GM12892 (cell line): ENCODE measurements around the gene TMEM151A.
A peak's percentile ranks its signal among the peaks of the same experiment; 100 is the strongest.

Experiments used
- DNase-seq: peaks from one replicate; pipeline ENCODE4 v3.0.0; 2011; ENCODE audit not compliant: insufficient read length
- FAIRE-seq: peaks from 2 replicates; lab custom pipeline; 2011; peaks lifted over from hg19 to GRCh38; lab: Jason Lieb, UNC
- POLR2A ChIP-seq: IDR thresholded peaks from 2 replicates; pipeline ENCODE4 v1.6.1; 2011; ENCODE audit warnings: low read depth, low read length, control low read depth
- POLR2AphosphoS5 ChIP-seq: IDR thresholded peaks from 2 replicates; pipeline ENCODE4 v1.6.1; 2011; ENCODE audit warnings: low read depth, low read length, control low read depth
- TAF1 ChIP-seq: IDR thresholded peaks from 2 replicates; pipeline ENCODE4 v1.6.1; 2011; ENCODE audit warnings: low read depth, mild to moderate bottlenecking, control low read depth, low read length, borderline replicate concordance

Gene TMEM151A

GRCh38 chr11:66280428-66280827 lies 11.3 kb upstream of the TMEM151A start:
- TF ChIP-seq TAF1 (no peak), POLR2A (no peak), POLR2AphosphoS5 (no peak)
- FAIRE-seq: no peak
- no peak for DNase-seq

- DNase-seq: no peak
- TF ChIP-seq POLR2A: no peak
- no peak for TF ChIP-seq TAF1
- TF ChIP-seq POLR2AphosphoS5: no peak
- no peak for FAIRE-seq
These were observed 10.7 kb upstream of the TMEM151A start for GRCh38 chr11:66281001-66281400.

- FAIRE-seq (no peak), DNase-seq (no peak)
- no peak for TF ChIP-seq TAF1
- no peak for TF ChIP-seq POLR2A
- TF ChIP-seq POLR2AphosphoS5: no peak; the same call in 1 of the 2 replicates
These were observed 9.8 kb upstream of the TMEM151A start for GRCh38 chr11:66281776-66282467.

DNA sequence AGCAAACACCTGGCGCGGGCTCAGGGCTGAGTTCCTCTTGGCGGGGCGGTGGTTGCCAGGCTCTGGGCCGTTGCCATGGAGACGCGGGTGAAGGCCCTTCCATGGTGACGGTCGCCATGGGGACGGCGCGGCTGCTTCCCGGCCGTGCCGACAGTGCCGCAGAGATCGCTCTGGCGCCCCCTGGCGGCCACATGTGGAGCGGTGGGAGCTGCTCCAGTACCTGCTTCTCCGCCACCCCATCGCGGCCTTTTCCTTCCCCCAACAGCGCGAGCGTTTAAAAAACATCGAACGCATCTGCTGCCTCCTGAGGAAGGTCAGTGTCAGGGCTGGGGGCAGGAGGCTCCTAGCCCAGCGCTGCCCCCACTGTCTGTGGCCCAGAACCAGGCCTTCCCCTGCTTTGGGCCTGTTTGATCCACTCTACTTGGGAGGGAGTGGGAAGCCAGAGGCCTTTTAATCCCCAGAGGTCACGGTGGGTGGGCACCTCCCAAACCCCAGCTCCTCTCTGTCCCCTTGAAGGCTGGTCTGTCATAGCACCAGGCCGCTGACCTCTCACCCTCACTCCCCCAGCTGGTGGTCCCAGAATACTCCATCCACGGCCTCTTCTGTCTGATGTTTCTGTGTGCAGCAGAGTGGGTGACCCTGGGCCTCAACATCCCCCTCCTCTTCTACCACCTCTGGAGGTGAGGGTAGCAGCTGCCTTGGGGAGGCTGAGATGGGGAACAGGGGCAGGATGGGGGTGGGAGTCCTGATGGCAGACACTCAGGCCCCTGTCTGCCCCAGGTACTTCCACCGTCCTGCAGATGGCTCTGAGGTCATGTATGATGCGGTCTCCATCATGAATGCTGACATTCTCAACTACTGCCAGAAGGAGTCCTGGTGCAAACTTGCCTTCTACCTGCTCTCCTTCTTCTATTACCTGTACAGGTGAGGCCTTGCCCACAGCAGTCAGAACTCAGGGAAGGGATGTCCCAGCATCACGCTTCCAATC lies 8.9 kb upstream of the TMEM151A start:
- peak; percentile 42; the same call in 1 of the 2 replicates for TF ChIP-seq POLR2A
- no peak for TF ChIP-seq POLR2AphosphoS5
- DNase-seq (peak; percentile 100), FAIRE-seq (peak; percentile 100)

- DNase-seq (no peak), FAIRE-seq (no peak)
- TF ChIP-seq TAF1: no peak
- no peak for TF ChIP-seq POLR2A
- TF ChIP-seq POLR2AphosphoS5: no peak
These were observed 8.1 kb upstream of the TMEM151A start for GRCh38 chr11:66283461-66284105.

DNA sequence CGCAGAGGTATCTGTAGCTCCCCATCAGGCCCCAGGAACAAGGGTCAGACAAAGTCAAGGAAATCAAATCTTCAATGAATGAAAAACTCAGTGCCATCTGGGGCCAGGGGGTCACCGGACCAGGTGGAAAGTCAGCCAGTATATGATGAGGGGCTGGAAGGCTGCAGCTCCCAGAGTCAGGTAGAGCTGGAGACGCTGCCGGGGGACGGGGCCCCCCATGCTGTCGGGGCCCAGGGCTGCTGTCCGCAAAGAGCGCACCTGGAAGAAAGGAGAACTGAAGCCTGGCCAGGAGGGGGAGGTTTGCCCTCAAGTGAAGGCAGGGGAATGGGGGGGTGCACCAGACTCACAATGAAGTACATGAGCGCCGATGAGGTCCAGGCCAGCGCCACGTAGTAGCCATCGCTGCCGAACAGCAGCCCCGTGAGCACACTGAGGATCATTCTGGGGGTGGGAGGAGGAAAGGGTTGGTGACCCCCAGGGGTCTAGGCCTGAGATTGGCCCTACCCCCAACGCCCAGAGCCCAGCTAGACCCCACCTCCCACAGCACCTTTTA lies 7.1 kb upstream of the TMEM151A start:
- FAIRE-seq: no peak

GRCh38 chr11:66285250-66285947 lies 6.3 kb upstream of the TMEM151A start:
- no peak for DNase-seq
- TF ChIP-seq POLR2A (no peak), TAF1 (no peak), POLR2AphosphoS5 (no peak)
- no peak for FAIRE-seq

More for the DNA sequence above, 7.1 kb upstream of the TMEM151A start:
- no peak for TF ChIP-seq POLR2A
- TF ChIP-seq POLR2AphosphoS5: no peak
- TF ChIP-seq TAF1: no peak
- no peak for DNase-seq

DNA sequence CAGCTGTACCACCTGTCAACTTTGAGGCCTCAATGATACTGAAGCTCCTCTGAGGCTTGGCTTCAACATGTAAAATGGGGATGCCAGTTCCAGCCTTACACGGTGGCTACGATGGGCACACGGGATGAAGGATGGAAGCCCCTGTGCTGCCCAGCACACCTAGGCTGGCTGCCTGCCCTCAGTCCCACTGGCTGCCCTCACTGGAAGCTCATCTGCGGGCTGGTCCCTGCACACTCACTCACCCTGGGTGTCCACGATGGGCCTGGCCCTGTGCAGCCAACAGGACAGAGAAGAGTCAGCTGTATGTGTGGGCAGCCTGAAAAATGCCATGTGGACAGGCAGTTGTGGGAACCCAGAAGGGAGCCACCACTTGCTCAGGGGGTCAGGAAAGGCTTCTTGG lies 5.0 kb upstream of the TMEM151A start:
- DNase-seq: no peak
- no peak for FAIRE-seq
- TF ChIP-seq POLR2A: no peak
- TF ChIP-seq POLR2AphosphoS5: no peak
- TF ChIP-seq TAF1: no peak

- DNase-seq (no peak), FAIRE-seq (peak; percentile 40)
- TF ChIP-seq POLR2A (no peak), TAF1 (no peak), POLR2AphosphoS5 (no peak)
These were observed 4.3 kb upstream of the TMEM151A start for GRCh38 chr11:66287211-66287888.

GRCh38 chr11:66287889-66288670 lies 3.6 kb upstream of the TMEM151A start:
- TF ChIP-seq POLR2AphosphoS5 (no peak), TAF1 (no peak), POLR2A (no peak)
- no peak for FAIRE-seq
- no peak for DNase-seq
